GM23338 (cell line): ENCODE measurements around the gene PGF. TPM values are rescaled to one million over a fixed set of nuclear protein-coding genes. Genes with fewer than 3 reads are reported as not detected.

Source experiments
- ATAC-seq: fragments of 200-7000 bp; cut with Tn5 transposase; 3 replicates; pipeline ENCODE4 v1.9.1; 2020
- DNase-seq: peaks from one replicate; pipeline ENCODE4 v3.0.0-alpha.2; 2015; ENCODE audit warnings: low spot score
- H2AFZ ChIP-seq: fragments of 200-600 bp; sonication (generic); 2 replicates; pipeline ENCODE4 v1.8.0; 2016; ENCODE audit warnings: antibody characterized with exemption, mild to moderate bottlenecking, moderate library complexity
- H3F3A ChIP-seq: fragments of 200-600 bp; sonication (generic); replicated peaks from 2 replicates; pipeline ENCODE4 v1.8.0; 2017; ENCODE audit warnings: antibody characterized with exemption, mixed run types, low read depth
- H3K27ac ChIP-seq: fragments of 200-600 bp; sonication (generic); 2 replicates; pipeline ENCODE4 v1.6.1; 2016; ENCODE audit warnings: low read depth
- H3K27me3 ChIP-seq: fragments of 200-600 bp; sonication (generic); 2 replicates; pipeline ENCODE4 v1.8.0; 2016; ENCODE audit warnings: mild to moderate bottlenecking, mixed run types, moderate library complexity; ENCODE audit not compliant: insufficient read depth
- H3K36me3 ChIP-seq: fragments of 200-600 bp; sonication (generic); 2 replicates; pipeline ENCODE4 v1.8.0; 2016; ENCODE audit warnings: mild to moderate bottlenecking; ENCODE audit not compliant: insufficient read depth
- H3K4me1 ChIP-seq: fragments of 200-600 bp; sonication (generic); 2 replicates; pipeline ENCODE4 v1.8.0; 2016; ENCODE audit warnings: mild to moderate bottlenecking, moderate library complexity; ENCODE audit not compliant: insufficient read depth
- H3K4me2 ChIP-seq: fragments of 200-600 bp; sonication (generic); 2 replicates; pipeline ENCODE4 v1.7.1; 2017; ENCODE audit warnings: mixed run types
- H3K4me3 ChIP-seq: fragments of 200-600 bp; sonication (generic); 2 replicates; pipeline ENCODE4 v1.6.1; 2016; ENCODE audit warnings: mixed run types
- H3K79me2 ChIP-seq: fragments of 200-600 bp; sonication (generic); replicated peaks from 2 replicates; pipeline ENCODE4 v1.8.0; 2017; ENCODE audit warnings: mild to moderate bottlenecking; ENCODE audit not compliant: insufficient read depth
- H3K9me2 ChIP-seq: fragments of 200-600 bp; sonication (generic); 2 replicates; pipeline ENCODE4 v1.8.0; 2017; ENCODE audit not compliant: insufficient read depth
- H4K20me1 ChIP-seq: fragments of 200-600 bp; sonication (generic); replicated peaks from 2 replicates; pipeline ENCODE4 v1.8.0; 2017; ENCODE audit warnings: mild to moderate bottlenecking; ENCODE audit not compliant: insufficient read depth
- H3K27ac Mint-ChIP-seq: 2 replicates; pipeline ENCODE4 v1.8.0; 2020; ENCODE audit warnings: inconsistent platforms, mild to moderate bottlenecking, moderate library complexity, mixed read lengths
- H3K27me3 Mint-ChIP-seq: 3 replicates; pipeline ENCODE4 v1.8.0; 2022; ENCODE audit warnings: low read depth, mild to moderate bottlenecking, moderate library complexity, mixed read lengths, inconsistent platforms; ENCODE audit not compliant: insufficient read depth, poor library complexity
- H3K36me3 Mint-ChIP-seq: 3 replicates; pipeline ENCODE4 v1.8.0; 2021; ENCODE audit warnings: low read depth, mild to moderate bottlenecking, inconsistent platforms, moderate library complexity, mixed read lengths
- H3K4me1 Mint-ChIP-seq: 3 replicates; pipeline ENCODE4 v1.8.0; 2020; ENCODE audit warnings: mild to moderate bottlenecking, inconsistent platforms, mixed read lengths
- H3K4me3 Mint-ChIP-seq: 3 replicates; pipeline ENCODE4 v1.8.0; 2021; ENCODE audit warnings: moderate library complexity, mild to moderate bottlenecking, inconsistent platforms, mixed read lengths
- H3K9me3 Mint-ChIP-seq: 3 replicates; pipeline ENCODE4 v1.8.0; 2020; ENCODE audit warnings: moderate library complexity, mild to moderate bottlenecking, inconsistent platforms, mixed read lengths
- CREB1 ChIP-seq: fragments of 250-450 bp; sonication (Bioruptor Pico); IDR thresholded peaks from 2 replicates; pipeline ENCODE4 v1.5.0; 2020; ENCODE audit warnings: low read depth, mild to moderate bottlenecking, moderate library complexity
- CTCF ChIP-seq, 2 experiments: fragments of 200-600 bp in 1 of 2; sonication (generic) in 1 of 2; conservative IDR thresholded peaks; 2 replicates each; pipeline versions ENCODE4 v1.5.1 to v1.6.1; 2016 to 2017; ENCODE audit warnings: antibody characterized with exemption in 2 of 2, low read depth in 2 of 2, mild to moderate bottlenecking in 2 of 2, moderate library complexity in 1 of 2
- EZH2 ChIP-seq: fragments of 200-600 bp; sonication (generic); IDR thresholded peaks from one replicate; pipeline ENCODE4 v1.8.0; 2017; ENCODE audit warnings: antibody characterized with exemption, mild to moderate bottlenecking, low read depth; ENCODE audit not compliant: unreplicated experiment
- EZH2phosphoT487 ChIP-seq: fragments of 200-600 bp; sonication (generic); IDR thresholded peaks from one replicate; pipeline ENCODE4 v1.8.1; 2018; ENCODE audit warnings: antibody characterized with exemption; ENCODE audit not compliant: unreplicated experiment
- JUNB ChIP-seq: IDR thresholded peaks from one replicate; pipeline ENCODE4 v1.6.1; 2016; ENCODE audit warnings: antibody characterized with exemption; ENCODE audit not compliant: unreplicated experiment
- NANOG ChIP-seq: IDR thresholded peaks from 2 replicates; pipeline ENCODE4 v1.6.1; 2016; ENCODE audit warnings: antibody characterized with exemption, borderline replicate concordance
- POLR2AphosphoS5 ChIP-seq: IDR thresholded peaks from 2 replicates; pipeline ENCODE4 v1.6.1; 2016; ENCODE audit warnings: antibody characterized with exemption, low read depth
- STAT1 ChIP-seq: IDR thresholded peaks from one replicate; pipeline ENCODE4 v1.6.1; 2016; ENCODE audit warnings: antibody characterized with exemption; ENCODE audit not compliant: unreplicated experiment
- ZNF114 ChIP-seq: fragments of 250-450 bp; sonication (Bioruptor Pico); IDR thresholded peaks from 2 replicates; pipeline ENCODE4 v1.5.0; 2020; ENCODE audit warnings: mild to moderate bottlenecking, moderate library complexity
- ZNF331 ChIP-seq: fragments of 250-450 bp; sonication (Bioruptor Pico); IDR thresholded peaks from 2 replicates; pipeline ENCODE4 v1.5.0; 2020; ENCODE audit warnings: low read depth, mild to moderate bottlenecking, moderate library complexity
- ZNF462 ChIP-seq: fragments of 250-450 bp; sonication (Bioruptor Pico); IDR thresholded peaks from 2 replicates; pipeline ENCODE4 v1.5.0; 2020; ENCODE audit warnings: mild to moderate bottlenecking, moderate library complexity
- polyA plus RNA-seq: library from polyadenylated mRNA; unstranded; fragments of >200 nt; fragmentation: Nextera tagmentation; extraction: Ambion mirVana; gene quantifications from 2 replicates; pipeline ENCODE4 v1.2.1, GENCODE V29; 2016
- total RNA-seq: library from RNA; depleted of rRNA; stranded (reverse); fragments of >200 nt; shearing (Covaris generic); gene quantifications from 2 replicates; pipeline ENCODE4 v1.2.3, GENCODE V29; 2014
- TF ChIP-seq, protein P1 (sequence below): IDR thresholded peaks from one replicate; pipeline ENCODE4 v1.6.1; 2018; ENCODE audit warnings: antibody characterized with exemption; ENCODE audit not compliant: unreplicated experiment
- TF ChIP-seq, protein P2 (sequence below): IDR thresholded peaks from 2 replicates; pipeline ENCODE4 v1.6.1; 2016; ENCODE audit warnings: antibody characterized with exemption

Gene PGF
- total and polyA plus RNA-seq, 2 experiments from 2014 or later: 2.9 to 6.3 TPM

DNA sequence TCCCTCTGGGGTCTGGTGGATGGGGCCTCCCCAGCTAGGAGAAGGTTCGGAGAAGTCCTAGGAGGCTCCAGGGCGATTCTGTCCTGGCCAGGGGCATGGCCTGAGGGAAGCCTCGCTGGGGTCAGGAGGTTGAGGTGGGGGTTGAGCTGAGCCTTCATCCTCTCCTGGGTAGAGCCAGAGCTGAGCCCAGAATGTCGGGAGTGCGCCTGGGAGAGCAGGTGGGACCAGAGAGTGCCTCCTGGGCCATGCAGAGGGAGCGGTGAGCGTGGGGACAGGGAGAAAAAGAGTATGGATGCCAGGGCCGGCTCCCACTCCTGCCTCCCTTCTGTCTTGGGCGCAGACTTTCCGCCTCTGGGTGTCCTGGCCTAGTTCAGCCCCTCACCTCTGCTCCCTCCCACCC lies 45.5 kb downstream of the PGF start:
- 0 out of 2 replicates have a peak, but pooled peaks cover 2% of the 10 kb centered on the region for H3F3A ChIP-seq
- H3K9me3 Mint-ChIP-seq: no peaks in the 10 kb centered on the region
- no peaks in the 10 kb centered on the region for H3K79me2 ChIP-seq
- no peak overlapping the region for H3K4me3 ChIP-seq
- H3K4me1 Mint-ChIP-seq: no peaks in the 10 kb centered on the region
- H3K9me2 ChIP-seq: no peaks in the 10 kb centered on the region
- DNase-seq (no peak), ATAC-seq (no peak)
- H3K36me3 ChIP-seq: no peaks in the 10 kb centered on the region
- H2AFZ ChIP-seq: no peak overlapping the region
- peaks cover 7% of the 10 kb centered on the region for H3K27me3 Mint-ChIP-seq
- H3K4me2 ChIP-seq: no peak overlapping the region
- H3K27me3 ChIP-seq: no peaks in the 10 kb centered on the region
- H3K27ac ChIP-seq: no peak overlapping the region
- H3K27ac Mint-ChIP-seq: no peak overlapping the region
- peaks cover 4% of the 10 kb centered on the region for H4K20me1 ChIP-seq
- no peak overlapping the region; the same call in 2 of the 3 replicates for H3K4me3 Mint-ChIP-seq
- peaks cover 7% of the 10 kb centered on the region; the same call in 2 of the 3 replicates for H3K36me3 Mint-ChIP-seq
- no peaks in the 10 kb centered on the region for H3K4me1 ChIP-seq
- TF ChIP-seq ZNF462: no peak
- no peak for TF ChIP-seq ZNF331
- TF ChIP-seq, protein P1, sequence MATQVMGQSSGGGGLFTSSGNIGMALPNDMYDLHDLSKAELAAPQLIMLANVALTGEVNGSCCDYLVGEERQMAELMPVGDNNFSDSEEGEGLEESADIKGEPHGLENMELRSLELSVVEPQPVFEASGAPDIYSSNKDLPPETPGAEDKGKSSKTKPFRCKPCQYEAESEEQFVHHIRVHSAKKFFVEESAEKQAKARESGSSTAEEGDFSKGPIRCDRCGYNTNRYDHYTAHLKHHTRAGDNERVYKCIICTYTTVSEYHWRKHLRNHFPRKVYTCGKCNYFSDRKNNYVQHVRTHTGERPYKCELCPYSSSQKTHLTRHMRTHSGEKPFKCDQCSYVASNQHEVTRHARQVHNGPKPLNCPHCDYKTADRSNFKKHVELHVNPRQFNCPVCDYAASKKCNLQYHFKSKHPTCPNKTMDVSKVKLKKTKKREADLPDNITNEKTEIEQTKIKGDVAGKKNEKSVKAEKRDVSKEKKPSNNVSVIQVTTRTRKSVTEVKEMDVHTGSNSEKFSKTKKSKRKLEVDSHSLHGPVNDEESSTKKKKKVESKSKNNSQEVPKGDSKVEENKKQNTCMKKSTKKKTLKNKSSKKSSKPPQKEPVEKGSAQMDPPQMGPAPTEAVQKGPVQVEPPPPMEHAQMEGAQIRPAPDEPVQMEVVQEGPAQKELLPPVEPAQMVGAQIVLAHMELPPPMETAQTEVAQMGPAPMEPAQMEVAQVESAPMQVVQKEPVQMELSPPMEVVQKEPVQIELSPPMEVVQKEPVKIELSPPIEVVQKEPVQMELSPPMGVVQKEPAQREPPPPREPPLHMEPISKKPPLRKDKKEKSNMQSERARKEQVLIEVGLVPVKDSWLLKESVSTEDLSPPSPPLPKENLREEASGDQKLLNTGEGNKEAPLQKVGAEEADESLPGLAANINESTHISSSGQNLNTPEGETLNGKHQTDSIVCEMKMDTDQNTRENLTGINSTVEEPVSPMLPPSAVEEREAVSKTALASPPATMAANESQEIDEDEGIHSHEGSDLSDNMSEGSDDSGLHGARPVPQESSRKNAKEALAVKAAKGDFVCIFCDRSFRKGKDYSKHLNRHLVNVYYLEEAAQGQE: no peak
- no peak for TF ChIP-seq EZH2phosphoT487
- no peak for TF ChIP-seq STAT1
- no peak for TF ChIP-seq ZNF114 (CRISPR knock-in tag)
- no peak for TF ChIP-seq CTCF (conservative IDR thresholded peaks at IDR 0.05; ENCODE audit: low read depth in 2 of 2)
- no peak for TF ChIP-seq JUNB
- no peak for TF ChIP-seq POLR2AphosphoS5
- no peak for TF ChIP-seq CREB1 (CRISPR knock-in tag)
- TF ChIP-seq EZH2: no peak
- no peak for TF ChIP-seq NANOG
- TF ChIP-seq, protein P2, sequence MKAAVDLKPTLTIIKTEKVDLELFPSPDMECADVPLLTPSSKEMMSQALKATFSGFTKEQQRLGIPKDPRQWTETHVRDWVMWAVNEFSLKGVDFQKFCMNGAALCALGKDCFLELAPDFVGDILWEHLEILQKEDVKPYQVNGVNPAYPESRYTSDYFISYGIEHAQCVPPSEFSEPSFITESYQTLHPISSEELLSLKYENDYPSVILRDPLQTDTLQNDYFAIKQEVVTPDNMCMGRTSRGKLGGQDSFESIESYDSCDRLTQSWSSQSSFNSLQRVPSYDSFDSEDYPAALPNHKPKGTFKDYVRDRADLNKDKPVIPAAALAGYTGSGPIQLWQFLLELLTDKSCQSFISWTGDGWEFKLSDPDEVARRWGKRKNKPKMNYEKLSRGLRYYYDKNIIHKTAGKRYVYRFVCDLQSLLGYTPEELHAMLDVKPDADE: no peak
